SK-N-SH (cell line): Measurements from ENCODE around the gene ELP1. TPM values are rescaled to one million over a fixed set of nuclear protein-coding genes. Genes with fewer than 3 reads are reported as not detected.
"Not testable (repeated sequence)": the region's sequence is repeated elsewhere in the genome, so short reads cannot be mapped to it uniquely, and the experiment has no call there.

Experiments used
- CTCF ChIA-PET: fragments of 300-600, 350-600 bp; formaldehyde crosslinking; extraction: SDS; loops from one replicate; lab custom pipeline; 2021; lab: Yijun Ruan, JAX
- POLR2A ChIA-PET: fragments of 350-600 bp; sonication (Branson Sonifier 250); formaldehyde crosslinking; extraction: SDS; loops from one replicate; lab custom pipeline; 2020; ENCODE audit warnings: antibody characterized with exemption, inconsistent platforms; lab: Yijun Ruan, JAX
- DNase-seq: peaks from one replicate; pipeline ENCODE4 v3.0.0; 2012
- H2AFZ ChIP-seq: fragments of 200-600 bp; sonication (generic); 2 replicates; pipeline ENCODE4 v1.8.1; 2016; ENCODE audit warnings: antibody characterized with exemption, mild to moderate bottlenecking, low read depth
- H3F3A ChIP-seq: fragments of 200-600 bp; sonication (generic); replicated peaks from 2 replicates; pipeline ENCODE3; 2016; ENCODE audit warnings: antibody characterized with exemption, mild to moderate bottlenecking; ENCODE audit not compliant: insufficient read depth
- H3K27ac ChIP-seq, 2 experiments: fragments of 200-500 bp in 1 of 2; fragments of 200-600 bp in 1 of 2; sonication (Bioruptor generic) in 1 of 2; sonication (generic), shearing (Covaris generic) in 1 of 2; 2 replicates each; pipeline versions ENCODE4 v1.5.1 to v1.6.1; 2014 to 2016; ENCODE audit warnings: low read depth in 2 of 2, inconsistent platforms in 1 of 2, low read length in 1 of 2, mild to moderate bottlenecking in 1 of 2, mixed read lengths in 1 of 2
- H3K27me3 ChIP-seq: fragments of 200-600 bp; sonication (generic), shearing (Covaris generic); 2 replicates; pipeline ENCODE4 v1.6.1; 2016; ENCODE audit warnings: mixed run types; ENCODE audit not compliant: insufficient read depth
- H3K36me3 ChIP-seq, 2 experiments: fragments of 200-500 bp in 1 of 2; fragments of 200-600 bp in 1 of 2; sonication (Bioruptor generic) in 1 of 2; sonication (generic) in 1 of 2; replicated peaks in 1 of 2; 2 replicates each; pipeline versions ENCODE3 to v1.5.1; 2014 to 2016; ENCODE audit warnings: low read length in 1 of 2, mild to moderate bottlenecking in 1 of 2; ENCODE audit not compliant: insufficient read depth in 2 of 2, control insufficient read depth in 1 of 2
- H3K4me1 ChIP-seq, 2 experiments: fragments of 200-500 bp in 1 of 2; fragments of 200-600 bp in 1 of 2; sonication (Bioruptor generic) in 1 of 2; sonication (generic), shearing (Covaris generic) in 1 of 2; 2 replicates each; pipeline versions ENCODE4 v1.5.1 to v1.6.1; 2014 to 2016; ENCODE audit warnings: low read depth in 1 of 2, low read length in 1 of 2, mixed run types in 1 of 2; ENCODE audit not compliant: insufficient read depth in 2 of 2, control insufficient read depth in 1 of 2
- H3K4me2 ChIP-seq: fragments of 200-600 bp; sonication (generic), shearing (Covaris generic); 2 replicates; pipeline ENCODE4 v1.6.1; 2017; ENCODE audit warnings: mixed run types
- H3K4me3 ChIP-seq, 2 experiments: fragments of 200-500 bp in 1 of 2; fragments of 200-600 bp in 1 of 2; sonication (Bioruptor generic) in 1 of 2; sonication (generic), shearing (Covaris generic) in 1 of 2; 2 replicates each; pipeline versions ENCODE4 v1.5.1 to v1.8.1; 2014 to 2016; ENCODE audit warnings: low read depth in 2 of 2, inconsistent platforms in 1 of 2, low read length in 1 of 2, mild to moderate bottlenecking in 1 of 2, mixed read lengths in 1 of 2, moderate library complexity in 1 of 2
- H3K79me2 ChIP-seq: fragments of 200-600 bp; sonication (generic); 2 replicates; pipeline ENCODE4 v1.8.1; 2017; ENCODE audit warnings: mild to moderate bottlenecking; ENCODE audit not compliant: insufficient read depth
- H3K9ac ChIP-seq: fragments of 200-600 bp; sonication (generic); 2 replicates; pipeline ENCODE4 v1.6.1; 2017; ENCODE audit warnings: mixed run types
- H3K9me2 ChIP-seq: fragments of 200-600 bp; sonication (generic); 2 replicates; pipeline ENCODE4 v1.6.1; 2017; ENCODE audit warnings: mixed run types
- H3K9me3 ChIP-seq: fragments of 200-600 bp; sonication (generic); 2 replicates; pipeline ENCODE4 v1.6.1; 2017; ENCODE audit warnings: mixed run types, mild to moderate bottlenecking, moderate library complexity
- H4K20me1 ChIP-seq: fragments of 200-600 bp; sonication (generic); 2 replicates; pipeline ENCODE4 v1.6.1; 2017; ENCODE audit warnings: mild to moderate bottlenecking, mixed run types; ENCODE audit not compliant: insufficient read depth
- ELF1 ChIP-seq: IDR thresholded peaks from 2 replicates; pipeline ENCODE4 v1.4.0; 2012
- FOSL2 ChIP-seq: IDR thresholded peaks from 2 replicates; pipeline ENCODE4 v1.4.0; 2012; ENCODE audit warnings: low read depth, mild to moderate bottlenecking, moderate library complexity, borderline replicate concordance
- FOXJ3 ChIP-seq: sonication (generic); formaldehyde crosslinking; IDR thresholded peaks from 2 replicates; pipeline ENCODE4 v1.5.1; 2020; ENCODE audit warnings: mild to moderate bottlenecking, missing genetic modification reagents
- FOXM1 ChIP-seq: IDR thresholded peaks from 2 replicates; pipeline ENCODE4 v1.4.0; 2012; ENCODE audit warnings: low read depth, mild to moderate bottlenecking
- GABPA ChIP-seq: IDR thresholded peaks from 2 replicates; pipeline ENCODE4 v1.4.0; 2012; ENCODE audit warnings: low read depth, mild to moderate bottlenecking
- GATA2 ChIP-seq: sonication (generic); formaldehyde crosslinking; IDR thresholded peaks from 2 replicates; pipeline ENCODE4 v1.5.0; 2020; ENCODE audit warnings: mild to moderate bottlenecking, missing genetic modification reagents
- IRF3 ChIP-seq: fragments of 150-350 bp; IDR thresholded peaks from 2 replicates; pipeline ENCODE4 v1.6.1; 2016; ENCODE audit warnings: mild to moderate bottlenecking, low read depth, low read length
- JUND ChIP-seq: IDR thresholded peaks from 2 replicates; pipeline ENCODE4 v1.4.0; 2012
- MAX ChIP-seq: IDR thresholded peaks from 2 replicates; pipeline ENCODE4 v1.4.0; 2012; ENCODE audit warnings: low read depth
- MEF2A ChIP-seq: IDR thresholded peaks from 2 replicates; pipeline ENCODE4 v1.4.0; 2012; ENCODE audit warnings: low read depth, borderline replicate concordance
- RAD21 ChIP-seq: IDR thresholded peaks from 2 replicates; pipeline ENCODE4 v1.6.1; 2012; ENCODE audit warnings: mild to moderate bottlenecking, low read length
- RCOR1 ChIP-seq: fragments of 150-350 bp; IDR thresholded peaks from 2 replicates; pipeline ENCODE4 v1.6.1; 2017; ENCODE audit warnings: antibody characterized with exemption, low read length
- RFX5 ChIP-seq: IDR thresholded peaks from 2 replicates; pipeline ENCODE4 v1.6.1; 2012; ENCODE audit warnings: mild to moderate bottlenecking, improper control_type of control experiment, low read length
- SMC3 ChIP-seq: IDR thresholded peaks from 2 replicates; pipeline ENCODE4 v1.6.1; 2012; ENCODE audit warnings: low read depth, low read length, improper control_type of control experiment
- TAF1 ChIP-seq: IDR thresholded peaks from 2 replicates; pipeline ENCODE4 v1.6.1; 2012; ENCODE audit warnings: low read depth, mild to moderate bottlenecking, low read length, moderate library complexity, borderline replicate concordance
- TCF12 ChIP-seq: IDR thresholded peaks from 2 replicates; pipeline ENCODE4 v1.4.0; 2012
- TEAD4 ChIP-seq: IDR thresholded peaks from 2 replicates; pipeline ENCODE4 v1.4.0; 2012; ENCODE audit warnings: mild to moderate bottlenecking, borderline replicate concordance; ENCODE audit not compliant: insufficient read depth
- WGBS: methylation state at CpG from one replicate; pipeline ENCODE4 v1.1.6; 2017; ENCODE audit warnings: low lambda C conversion rate; 5-methylcytosine and 5-hydroxymethylcytosine counted together
- polyA plus RNA-seq, 3 experiments: library from polyadenylated mRNA; depleted of rRNA; stranded (reverse); fragments of >200 nt; gene quantifications; 2 replicates each; pipeline ENCODE4 v1.2.3, GENCODE V29; 2012
- TF ChIP-seq, protein P1 (sequence below): IDR thresholded peaks from 2 replicates; pipeline ENCODE4 v1.4.0; 2012; ENCODE audit warnings: low read depth, borderline replicate concordance
- TF ChIP-seq, protein P2 (sequence below): fragments of 150-350 bp; IDR thresholded peaks from 2 replicates; pipeline ENCODE4 v1.6.1; 2017; ENCODE audit warnings: antibody characterized with exemption, low read length, low read depth, borderline replicate concordance

Gene ELP1
- polyA plus RNA-seq, 1 of the 3 experiments (the other 2 are of a cell fraction): 19.1 TPM

- TF ChIP-seq TCF12: no peak
These were observed 12.7 kb downstream of the ELP1 start (continued) for GRCh38 chr9:108921200-108921599.

DNA sequence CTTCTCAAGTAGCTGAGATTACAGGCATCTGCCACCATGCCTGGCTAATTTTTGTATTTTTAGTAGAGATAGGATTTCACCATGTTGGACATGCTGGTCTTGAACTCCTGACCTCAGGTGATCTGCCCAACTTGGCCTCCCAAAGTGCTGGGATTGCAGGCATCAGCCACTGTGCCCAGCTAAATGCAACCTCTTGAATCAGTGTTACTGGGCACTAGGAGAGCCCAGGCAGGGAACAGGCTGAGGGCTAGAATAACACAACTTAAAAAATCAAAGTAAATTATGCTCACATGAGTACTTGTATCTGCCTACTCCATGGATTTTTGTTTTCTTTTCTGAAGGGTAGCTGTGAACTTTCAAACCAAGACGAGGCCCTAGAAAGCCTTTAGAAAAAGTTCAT lies 13.5 kb downstream of the ELP1 start:
- H3K27ac ChIP-seq, POLR2A ChIA-PET, H3K4me3 ChIP-seq, H3K4me2 ChIP-seq, H3K4me1 ChIP-seq, H3K9ac ChIP-seq, H3K27me3 ChIP-seq, H3K9me3 ChIP-seq, H3K9me2 ChIP-seq, H4K20me1 ChIP-seq, CTCF ChIA-PET, H2AFZ ChIP-seq, DNase-seq, H3F3A ChIP-seq, H3K79me2 ChIP-seq: not testable (repeated sequence)
- H3K36me3 ChIP-seq: peaks cover 51 to 84% of the 10 kb centered on the region in 2 experiments
- 82% methylated on average over 1 of the region's 1 CpG for WGBS

DNA sequence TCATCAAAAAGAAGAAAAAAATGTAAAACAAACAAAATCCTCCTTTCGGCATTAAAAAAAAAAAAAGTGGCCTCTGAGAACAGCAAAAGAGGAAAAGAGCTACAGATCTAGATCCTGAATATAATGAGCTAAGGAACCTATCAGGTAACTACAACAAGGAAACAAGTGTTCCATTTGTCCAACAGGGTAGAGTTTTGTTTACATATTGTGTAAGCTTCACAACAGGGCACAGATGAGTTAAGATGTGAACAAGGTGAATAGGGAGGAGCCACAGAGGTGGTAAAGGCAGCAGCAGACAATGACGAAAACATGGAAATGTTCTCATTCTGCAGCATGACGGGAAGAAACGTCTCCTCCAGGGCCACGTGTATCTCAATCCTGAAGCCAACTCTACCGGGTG lies 14.4 kb downstream of the ELP1 start:
- Histone ChIP-seq H3F3A (peaks cover 2% of the 10 kb centered on the region), H3K9me3 (no peaks in the 10 kb centered on the region), H2AFZ (no peak overlapping the region), H3K36me3 (peaks cover 48 to 83% of the 10 kb centered on the region in 2 experiments), H3K9me2 (no peaks in the 10 kb centered on the region), H3K27me3 (no peaks in the 10 kb centered on the region), H3K4me2 (no peak overlapping the region), H3K79me2 (no peaks in the 10 kb centered on the region), H3K4me1 (no peaks in the 10 kb centered on the region), H3K27ac (no peak overlapping the region), H4K20me1 (no peaks in the 10 kb centered on the region), H3K4me3 (no peak overlapping the region), H3K9ac (no peak overlapping the region)
- DNase-seq: no peak
- CTCF ChIA-PET: no interaction called here
- 99% methylated on average over 6 of the region's 6 CpGs for WGBS
- POLR2A ChIA-PET: no interaction called here
- TF ChIP-seq RFX5 (no peak), MEF2A (no peak), FOXJ3 (CRISPR knock-in tag) (no peak), RAD21 (no peak)

DNA sequence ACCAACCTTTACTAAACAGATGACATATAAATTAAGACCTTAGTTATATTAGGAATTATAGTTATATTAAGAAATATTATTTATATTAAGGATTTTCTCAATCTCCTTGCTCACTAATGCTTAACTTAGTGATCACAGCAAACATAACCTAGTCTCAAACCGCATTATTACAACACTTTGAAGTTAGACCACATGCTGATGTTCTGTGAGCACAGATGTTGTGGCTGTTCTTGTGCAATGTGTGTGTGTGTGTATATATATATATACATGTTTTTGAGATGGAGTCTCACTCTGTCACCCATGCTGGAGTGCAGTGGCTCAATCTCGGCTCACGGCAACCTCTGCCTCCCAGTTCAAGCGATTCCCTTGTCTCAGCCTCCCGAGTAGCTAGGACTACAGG lies 20.5 kb downstream of the ELP1 start:
- Histone ChIP-seq H3F3A (peaks cover 2% of the 10 kb centered on the region), H3K4me3 (no peak overlapping the region), H3K9me2 (no peaks in the 10 kb centered on the region), H3K27ac (no peak overlapping the region), H3K9ac (no peak overlapping the region), H4K20me1 (no peaks in the 10 kb centered on the region), H3K79me2 (no peaks in the 10 kb centered on the region), H3K4me2 (no peak overlapping the region), H2AFZ (no peak overlapping the region), H3K9me3 (no peaks in the 10 kb centered on the region), H3K36me3 (peaks cover 44 to 76% of the 10 kb centered on the region in 2 experiments), H3K27me3 (no peaks in the 10 kb centered on the region), H3K4me1 (no peaks in the 10 kb centered on the region)
- WGBS: 97% methylated on average over 5 of the region's 5 CpGs
- DNase-seq: no peak
- POLR2A ChIA-PET: no interaction called here
- CTCF ChIA-PET: no interaction called here
- no peak for TF ChIP-seq RCOR1
- no peak for TF ChIP-seq ELF1
- TF ChIP-seq IRF3: no peak
- TF ChIP-seq, protein P1, sequence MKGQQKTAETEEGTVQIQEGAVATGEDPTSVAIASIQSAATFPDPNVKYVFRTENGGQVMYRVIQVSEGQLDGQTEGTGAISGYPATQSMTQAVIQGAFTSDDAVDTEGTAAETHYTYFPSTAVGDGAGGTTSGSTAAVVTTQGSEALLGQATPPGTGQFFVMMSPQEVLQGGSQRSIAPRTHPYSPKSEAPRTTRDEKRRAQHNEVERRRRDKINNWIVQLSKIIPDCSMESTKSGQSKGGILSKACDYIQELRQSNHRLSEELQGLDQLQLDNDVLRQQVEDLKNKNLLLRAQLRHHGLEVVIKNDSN: no peak
- TF ChIP-seq JUND: no peak
- no peak for TF ChIP-seq GABPA
- TF ChIP-seq, protein P2, sequence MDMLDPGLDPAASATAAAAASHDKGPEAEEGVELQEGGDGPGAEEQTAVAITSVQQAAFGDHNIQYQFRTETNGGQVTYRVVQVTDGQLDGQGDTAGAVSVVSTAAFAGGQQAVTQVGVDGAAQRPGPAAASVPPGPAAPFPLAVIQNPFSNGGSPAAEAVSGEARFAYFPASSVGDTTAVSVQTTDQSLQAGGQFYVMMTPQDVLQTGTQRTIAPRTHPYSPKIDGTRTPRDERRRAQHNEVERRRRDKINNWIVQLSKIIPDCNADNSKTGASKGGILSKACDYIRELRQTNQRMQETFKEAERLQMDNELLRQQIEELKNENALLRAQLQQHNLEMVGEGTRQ: no peak
- TF ChIP-seq FOXJ3 (CRISPR knock-in tag): no peak
- no peak for TF ChIP-seq TEAD4
- TF ChIP-seq MAX: no peak
- no peak for TF ChIP-seq FOXM1
- TF ChIP-seq TAF1: no peak
- TF ChIP-seq SMC3: no peak
- no peak for TF ChIP-seq GATA2 (CRISPR knock-in tag)
- TF ChIP-seq FOSL2: no peak
